ENCODE results near the gene PSD2.

PSD2 gene

DNA sequence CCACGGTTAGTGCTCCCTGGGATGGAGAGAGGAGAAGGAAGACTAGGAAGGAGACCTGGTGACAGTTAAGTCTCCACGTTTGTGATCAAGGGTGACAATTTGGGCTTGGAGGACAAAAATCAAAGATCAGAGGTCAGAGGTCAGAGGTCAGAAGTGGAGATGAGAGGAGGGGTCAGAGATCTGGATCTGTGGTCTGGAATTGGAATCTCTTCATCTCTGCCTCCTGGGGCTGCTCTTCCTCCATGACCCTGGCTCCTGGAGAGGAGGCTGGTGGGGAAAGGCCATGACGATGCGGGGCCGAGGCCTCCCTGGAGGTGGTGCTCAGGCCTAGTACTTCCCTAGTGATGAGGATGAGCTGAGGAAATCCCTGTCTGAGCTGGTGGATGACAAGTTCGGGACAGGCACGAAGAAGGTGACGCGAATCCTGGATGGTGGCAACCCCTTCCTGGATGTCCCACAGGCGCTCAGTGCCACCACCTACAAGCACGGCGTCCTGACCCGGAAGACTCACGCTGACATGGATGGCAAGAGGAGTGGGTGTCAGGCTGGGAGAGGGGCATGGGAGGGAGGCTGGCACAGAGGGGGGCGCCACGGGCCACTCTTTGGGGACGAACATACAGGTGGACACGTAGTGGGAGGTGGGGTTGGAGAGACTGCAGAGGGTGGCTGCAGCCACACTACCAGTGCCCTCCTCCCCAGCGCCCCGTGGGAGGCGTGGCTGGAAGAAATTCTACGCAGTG, 41.0 kb downstream of the PSD2 start:
- Histone ChIP-seq H4K20me1 (ENCODE audit: insufficient read depth) (no peaks in the 10 kb centered on the region), H3K9ac (no peak overlapping the region), H3K79me2 (ENCODE audit: insufficient read depth, low read depth) (no peaks in the 10 kb centered on the region), H3K4me2 (no peak overlapping the region), H2AFZ (ENCODE audit: low read depth) (no peak overlapping the region), H3K36me3 (ENCODE audit: insufficient read depth) (no peaks in the 10 kb centered on the region), H3K27me3 (ENCODE audit: insufficient read depth, low read depth) (no peaks in the 10 kb centered on the region), H3K4me1 (ENCODE audit: low read depth, poor library complexity, severe bottlenecking) (no peaks in the 10 kb centered on the region), H3K4me3 (IDR thresholded peaks at IDR 0.05; ENCODE audit: insufficient read depth, low read depth, low read length) (no peak overlapping the region), H3K27ac (no peak overlapping the region)
- TF ChIP-seq, protein P1, sequence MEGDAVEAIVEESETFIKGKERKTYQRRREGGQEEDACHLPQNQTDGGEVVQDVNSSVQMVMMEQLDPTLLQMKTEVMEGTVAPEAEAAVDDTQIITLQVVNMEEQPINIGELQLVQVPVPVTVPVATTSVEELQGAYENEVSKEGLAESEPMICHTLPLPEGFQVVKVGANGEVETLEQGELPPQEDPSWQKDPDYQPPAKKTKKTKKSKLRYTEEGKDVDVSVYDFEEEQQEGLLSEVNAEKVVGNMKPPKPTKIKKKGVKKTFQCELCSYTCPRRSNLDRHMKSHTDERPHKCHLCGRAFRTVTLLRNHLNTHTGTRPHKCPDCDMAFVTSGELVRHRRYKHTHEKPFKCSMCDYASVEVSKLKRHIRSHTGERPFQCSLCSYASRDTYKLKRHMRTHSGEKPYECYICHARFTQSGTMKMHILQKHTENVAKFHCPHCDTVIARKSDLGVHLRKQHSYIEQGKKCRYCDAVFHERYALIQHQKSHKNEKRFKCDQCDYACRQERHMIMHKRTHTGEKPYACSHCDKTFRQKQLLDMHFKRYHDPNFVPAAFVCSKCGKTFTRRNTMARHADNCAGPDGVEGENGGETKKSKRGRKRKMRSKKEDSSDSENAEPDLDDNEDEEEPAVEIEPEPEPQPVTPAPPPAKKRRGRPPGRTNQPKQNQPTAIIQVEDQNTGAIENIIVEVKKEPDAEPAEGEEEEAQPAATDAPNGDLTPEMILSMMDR (conservative IDR thresholded peaks at IDR 0.05; ENCODE audit: low read depth, low read length), result no peak

DNA sequence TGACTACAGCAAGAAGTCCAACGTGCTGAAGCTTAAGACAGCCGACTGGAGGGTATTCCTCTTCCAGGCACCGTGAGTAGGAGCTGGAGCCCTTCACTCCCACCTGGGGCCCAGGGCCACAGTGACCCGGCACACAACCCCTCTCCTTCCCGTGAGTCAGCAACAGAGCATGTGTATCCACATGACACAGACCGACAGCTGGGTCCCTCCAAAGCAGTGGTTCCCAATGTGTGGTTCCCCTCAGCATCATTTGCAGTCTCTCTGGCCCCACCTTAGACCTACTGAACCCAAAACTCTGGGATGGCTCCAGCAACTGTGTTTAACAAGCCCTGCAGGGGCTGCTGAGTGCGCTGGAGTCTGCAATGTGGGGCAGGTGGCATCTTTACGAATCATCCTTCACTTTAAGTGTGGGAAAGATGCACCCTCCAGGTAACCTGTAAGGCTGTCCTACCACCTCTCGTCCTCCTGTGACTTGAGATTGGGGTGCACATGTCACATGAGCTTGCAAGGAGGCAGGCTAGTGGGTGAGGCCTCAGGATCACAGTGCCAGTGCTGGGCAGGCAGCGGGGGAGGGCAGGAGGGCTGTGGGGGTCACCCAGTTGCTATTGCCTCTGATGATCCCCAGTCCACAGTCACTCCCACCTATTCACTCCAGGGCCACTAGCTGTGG, 42.2 kb downstream of the PSD2 start:
- H4K20me1 ChIP-seq (ENCODE audit: insufficient read depth), result no peaks in the 10 kb centered on the region
- TF ChIP-seq, protein P1 (conservative IDR thresholded peaks at IDR 0.05; ENCODE audit: low read depth, low read length), result no peak
- H2AFZ ChIP-seq (ENCODE audit: low read depth), result no peak overlapping the region

DNA sequence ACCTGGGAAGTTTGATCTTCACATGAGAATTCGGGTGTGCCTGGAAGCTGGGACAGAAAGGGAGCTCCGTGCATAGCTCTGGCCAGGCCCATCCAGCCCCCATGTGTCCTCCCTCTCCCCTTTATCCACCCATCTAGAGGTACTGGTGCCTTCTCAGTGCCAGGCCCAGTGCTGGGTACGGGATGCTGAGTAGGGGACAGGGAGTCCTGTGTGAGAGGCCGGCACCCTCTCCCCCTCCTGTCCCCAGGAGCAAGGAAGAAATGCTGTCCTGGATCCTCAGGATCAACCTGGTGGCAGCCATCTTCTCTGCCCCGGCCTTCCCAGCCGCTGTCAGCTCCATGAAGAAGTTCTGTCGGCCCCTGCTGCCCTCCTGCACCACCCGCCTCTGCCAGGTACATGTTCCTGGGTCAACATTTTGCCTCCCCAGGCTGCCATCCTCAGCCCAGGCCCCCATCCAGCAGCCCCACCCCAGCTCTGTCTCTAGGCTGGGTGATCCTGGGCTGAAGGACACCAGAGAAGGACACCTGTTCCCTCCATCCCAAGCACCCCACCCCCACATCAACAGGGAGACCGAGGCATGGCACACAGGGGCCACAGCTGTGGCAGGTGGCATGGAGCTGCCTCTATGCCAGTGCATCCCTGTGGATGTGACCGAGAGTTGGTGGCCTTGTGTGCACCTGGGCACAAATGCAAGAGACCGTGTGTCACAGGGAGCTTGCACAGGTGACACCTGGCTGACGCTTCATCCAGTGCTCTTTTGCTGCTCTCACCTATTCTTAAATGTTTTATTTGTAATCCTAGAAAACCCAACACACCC, 43.0 kb downstream of the PSD2 start:
- no peak overlapping the region for H3K4me2 ChIP-seq
- H2AFZ ChIP-seq (ENCODE audit: low read depth), result no peak overlapping the region
- H3K4me1 ChIP-seq (ENCODE audit: low read depth, poor library complexity, severe bottlenecking), result no peaks in the 10 kb centered on the region
- no peak overlapping the region for H3K4me3 ChIP-seq (IDR thresholded peaks at IDR 0.05; ENCODE audit: insufficient read depth, low read depth, low read length)
- no peaks in the 10 kb centered on the region for H4K20me1 ChIP-seq (ENCODE audit: insufficient read depth)
- no peak overlapping the region for H3K27ac ChIP-seq
- H3K27me3 ChIP-seq (ENCODE audit: insufficient read depth, low read depth), result no peaks in the 10 kb centered on the region
- TF ChIP-seq, protein P1 (conservative IDR thresholded peaks at IDR 0.05; ENCODE audit: low read depth, low read length), result no peak
- H3K79me2 ChIP-seq (ENCODE audit: insufficient read depth, low read depth), result no peaks in the 10 kb centered on the region
- H3K36me3 ChIP-seq (ENCODE audit: insufficient read depth), result no peaks in the 10 kb centered on the region
- H3K9ac ChIP-seq, result no peak overlapping the region

More for the DNA sequence above, 42.2 kb downstream of the PSD2 start:
- Histone ChIP-seq H3K27me3 (ENCODE audit: insufficient read depth, low read depth) (no peaks in the 10 kb centered on the region), H3K27ac (no peak overlapping the region), H3K9ac (no peak overlapping the region), H3K4me2 (no peak overlapping the region), H3K4me3 (IDR thresholded peaks at IDR 0.05; ENCODE audit: insufficient read depth, low read depth, low read length) (no peak overlapping the region), H3K4me1 (ENCODE audit: low read depth, poor library complexity, severe bottlenecking) (no peaks in the 10 kb centered on the region), H3K36me3 (ENCODE audit: insufficient read depth) (no peaks in the 10 kb centered on the region), H3K79me2 (ENCODE audit: insufficient read depth, low read depth) (no peaks in the 10 kb centered on the region)

DNA sequence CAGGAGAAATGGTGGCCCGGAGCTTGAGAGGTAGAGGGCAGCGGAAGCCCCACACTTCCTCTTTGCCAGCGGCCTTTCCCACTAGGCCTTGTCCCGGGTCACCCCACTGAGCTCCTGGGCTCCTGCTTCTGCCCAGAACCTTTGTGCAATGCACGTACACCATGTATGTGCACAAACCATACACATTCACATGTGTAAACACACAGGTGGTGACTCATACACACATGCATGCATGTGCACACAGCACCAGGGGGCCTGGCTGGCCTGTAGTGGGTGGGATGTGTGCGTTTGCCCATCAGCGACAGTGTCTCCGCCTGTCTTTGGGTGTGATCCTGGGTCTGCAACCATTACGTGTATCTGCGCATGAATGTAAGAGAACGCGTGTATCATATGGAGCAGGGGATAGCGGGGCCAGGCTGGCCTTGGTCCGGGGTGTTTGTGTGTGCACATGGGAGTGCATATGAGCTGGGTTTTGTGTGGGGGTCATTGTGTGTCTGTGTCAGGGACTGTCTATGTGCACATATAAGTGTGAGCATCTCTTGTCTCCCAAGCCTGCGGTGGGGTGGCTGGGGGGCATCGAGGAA, 43.7 kb downstream of the PSD2 start:
- Histone ChIP-seq H3K4me2 (no peak overlapping the region), H3K4me3 (IDR thresholded peaks at IDR 0.05; ENCODE audit: insufficient read depth, low read depth, low read length) (no peak overlapping the region), H3K27ac (no peak overlapping the region), H3K9ac (no peak overlapping the region), H4K20me1 (ENCODE audit: insufficient read depth) (no peaks in the 10 kb centered on the region), H3K27me3 (ENCODE audit: insufficient read depth, low read depth) (no peaks in the 10 kb centered on the region), H3K36me3 (ENCODE audit: insufficient read depth) (no peaks in the 10 kb centered on the region), H2AFZ (ENCODE audit: low read depth) (no peak overlapping the region), H3K79me2 (ENCODE audit: insufficient read depth, low read depth) (no peaks in the 10 kb centered on the region), H3K4me1 (ENCODE audit: low read depth, poor library complexity, severe bottlenecking) (no peaks in the 10 kb centered on the region)
- TF ChIP-seq, protein P1 (conservative IDR thresholded peaks at IDR 0.05; ENCODE audit: low read depth, low read length), result no peak

All from KMS-11 (cell line).